Measurements from ENCODE around the gene RPP30. TPM values are rescaled to one million over a fixed set of nuclear protein-coding genes. Genes with fewer than 3 reads are reported as not detected.

RPP30 gene
- 10 to 100 TPM; 58.3 to 62.4 TPM for total RNA-seq
- 91.0 TPM for polyA plus RNA-seq (2013, experiment 1 of 2)
- 75.3 TPM for polyA plus RNA-seq (2013, experiment 2 of 2)
- long read RNA-seq, experiment 1, transcript RPP30-202 (11 exons, 2,589 nt) = major isoform, 17 of 31 reads
- long read RNA-seq, experiment 1, partial matches to known transcripts = 2 of 31 reads
- long read RNA-seq, experiment 1, other reads (novel, unspliced or antisense) = 12 of 31 reads
- long read RNA-seq, experiment 2, transcript RPP30-202 (11 exons, 2,589 nt) = major isoform, 30 of 51 reads
- long read RNA-seq, experiment 2, partial matches to known transcripts = 1 of 51 reads
- long read RNA-seq, experiment 2, other reads (novel, unspliced or antisense) = 19 of 51 reads
- long read RNA-seq, experiment 3, transcript RPP30-202 (11 exons, 2,589 nt) = major isoform, 23 of 49 reads
- long read RNA-seq, experiment 3, partial matches to known transcripts = 4 of 49 reads
- long read RNA-seq, experiment 3, other reads (novel, unspliced or antisense) = 20 of 49 reads
- long read RNA-seq, experiment 4, transcript RPP30-202 (11 exons, 2,589 nt) = major isoform, 98 of 118 reads
- long read RNA-seq, experiment 4, partial matches to known transcripts = 1 of 118 reads
- long read RNA-seq, experiment 4, other reads (novel, unspliced or antisense) = 19 of 118 reads

GRCh38 chr10:90871766-90872647 lies at the start of gene RPP30:
Gene RPP30, plus strand, starts transcription at chr10:90871974. Its CDS starts 13 bp downstream, at chr10:90871987.
- TF ChIP-seq, protein P1, sequence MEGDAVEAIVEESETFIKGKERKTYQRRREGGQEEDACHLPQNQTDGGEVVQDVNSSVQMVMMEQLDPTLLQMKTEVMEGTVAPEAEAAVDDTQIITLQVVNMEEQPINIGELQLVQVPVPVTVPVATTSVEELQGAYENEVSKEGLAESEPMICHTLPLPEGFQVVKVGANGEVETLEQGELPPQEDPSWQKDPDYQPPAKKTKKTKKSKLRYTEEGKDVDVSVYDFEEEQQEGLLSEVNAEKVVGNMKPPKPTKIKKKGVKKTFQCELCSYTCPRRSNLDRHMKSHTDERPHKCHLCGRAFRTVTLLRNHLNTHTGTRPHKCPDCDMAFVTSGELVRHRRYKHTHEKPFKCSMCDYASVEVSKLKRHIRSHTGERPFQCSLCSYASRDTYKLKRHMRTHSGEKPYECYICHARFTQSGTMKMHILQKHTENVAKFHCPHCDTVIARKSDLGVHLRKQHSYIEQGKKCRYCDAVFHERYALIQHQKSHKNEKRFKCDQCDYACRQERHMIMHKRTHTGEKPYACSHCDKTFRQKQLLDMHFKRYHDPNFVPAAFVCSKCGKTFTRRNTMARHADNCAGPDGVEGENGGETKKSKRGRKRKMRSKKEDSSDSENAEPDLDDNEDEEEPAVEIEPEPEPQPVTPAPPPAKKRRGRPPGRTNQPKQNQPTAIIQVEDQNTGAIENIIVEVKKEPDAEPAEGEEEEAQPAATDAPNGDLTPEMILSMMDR (conservative IDR thresholded peaks at IDR 0.05) = no peak
- H3K36me3 Mint-ChIP-seq (ENCODE audit: low read depth) = peaks cover 10% of the 10 kb centered on the region
- Histone ChIP-seq H3K4me3 (ENCODE audit: low read length) (peak within 1 kb of the TSS; percentile 87), H3K9me3 (ENCODE audit: control insufficient read depth, low read length) (peaks cover 15% of the 10 kb centered on the region), H3K9ac (ENCODE audit: extremely low read depth, low read length, poor library complexity, severe bottlenecking) (peak within 1 kb of the TSS; percentile 87), H3K27ac (ENCODE audit: low read depth, low read length) (peak within 1 kb of the TSS; percentile 33), H3K4me1 (ENCODE audit: control insufficient read depth, insufficient read depth, low read length) (no peaks in the 10 kb centered on the region), H3K36me3 (ENCODE audit: control insufficient read depth, insufficient read depth, low read length) (peaks cover 17% of the 10 kb centered on the region), H3K27me3 (ENCODE audit: control insufficient read depth, insufficient read depth, low read length, poor library complexity, severe bottlenecking) (peaks cover 16% of the 10 kb centered on the region)
- peaks cover 15% of the 10 kb centered on the region for H3K4me1 Mint-ChIP-seq
- peak; percentile 96 for DNase-seq
- 1 to 3% methylated on average over 36 to 43 of the region's 43 CpGs for WGBS, 2 experiments (ENCODE audit: insufficient coverage in 1 of 2, insufficient read length in 1 of 2)
- peak within 1 kb of the TSS; percentile 97 for H3K27ac Mint-ChIP-seq
- H3K27me3 Mint-ChIP-seq (ENCODE audit: insufficient read depth) = peaks cover 41% of the 10 kb centered on the region
- peak within 1 kb of the TSS; percentile 97 for H3K4me3 Mint-ChIP-seq
- H3K9me3 Mint-ChIP-seq = peaks cover 11% of the 10 kb centered on the region

- Histone ChIP-seq H3K27me3 (ENCODE audit: control insufficient read depth, insufficient read depth, low read length, poor library complexity, severe bottlenecking) (no peaks in the 10 kb centered on the region), H3K9me3 (ENCODE audit: control insufficient read depth, low read length) (peaks cover 36% of the 10 kb centered on the region), H3K9ac (ENCODE audit: extremely low read depth, low read length, poor library complexity, severe bottlenecking) (no peak overlapping the region), H3K27ac (ENCODE audit: low read depth, low read length) (no peak overlapping the region), H3K4me3 (ENCODE audit: low read length) (no peak overlapping the region), H3K36me3 (ENCODE audit: control insufficient read depth, insufficient read depth, low read length) (no peaks in the 10 kb centered on the region), H3K4me1 (ENCODE audit: control insufficient read depth, insufficient read depth, low read length) (no peaks in the 10 kb centered on the region)
- H3K27me3 Mint-ChIP-seq (ENCODE audit: insufficient read depth) = no peaks in the 10 kb centered on the region
- no peak for DNase-seq
- H3K36me3 Mint-ChIP-seq (ENCODE audit: low read depth) = no peaks in the 10 kb centered on the region
- no peak overlapping the region for H3K4me3 Mint-ChIP-seq
- 91 to 100% methylated on average over 1 of the region's 1 CpG for WGBS, 2 experiments (ENCODE audit: insufficient coverage in 1 of 2, insufficient read length in 1 of 2)
- H3K9me3 Mint-ChIP-seq = peaks cover 13% of the 10 kb centered on the region
- TF ChIP-seq, protein P1 (conservative IDR thresholded peaks at IDR 0.05) = no peak
- H3K4me1 Mint-ChIP-seq = no peaks in the 10 kb centered on the region
- no peak overlapping the region for H3K27ac Mint-ChIP-seq
Observed at GRCh38 chr10:90822508-90822907, 49.3 kb upstream of the RPP30 start.

GRCh38 chr10:90832111-90832510 lies 39.7 kb upstream of the RPP30 start:
- 95 to 96% methylated on average over 10 to 17 of the region's 17 CpGs for WGBS, 2 experiments (ENCODE audit: insufficient coverage in 1 of 2, insufficient read length in 1 of 2)
- H3K9me3 Mint-ChIP-seq = peaks cover 10% of the 10 kb centered on the region
- no peak for DNase-seq
- Histone ChIP-seq H3K4me1 (ENCODE audit: control insufficient read depth, insufficient read depth, low read length) (no peaks in the 10 kb centered on the region), H3K27me3 (ENCODE audit: control insufficient read depth, insufficient read depth, low read length, poor library complexity, severe bottlenecking) (no peaks in the 10 kb centered on the region), H3K4me3 (ENCODE audit: low read length) (no peak overlapping the region), H3K9me3 (ENCODE audit: control insufficient read depth, low read length) (peaks cover 3% of the 10 kb centered on the region), H3K27ac (ENCODE audit: low read depth, low read length) (no peak overlapping the region), H3K36me3 (ENCODE audit: control insufficient read depth, insufficient read depth, low read length) (no peaks in the 10 kb centered on the region), H3K9ac (ENCODE audit: extremely low read depth, low read length, poor library complexity, severe bottlenecking) (no peak overlapping the region)
- H3K4me3 Mint-ChIP-seq = no peak overlapping the region
- peaks cover 3% of the 10 kb centered on the region for H3K27me3 Mint-ChIP-seq (ENCODE audit: insufficient read depth)
- no peaks in the 10 kb centered on the region for H3K36me3 Mint-ChIP-seq (ENCODE audit: low read depth)
- H3K27ac Mint-ChIP-seq = no peak overlapping the region
- TF ChIP-seq, protein P1 (conservative IDR thresholded peaks at IDR 0.05) = no peak
- H3K4me1 Mint-ChIP-seq = no peaks in the 10 kb centered on the region

Data from endodermal cell (in vitro differentiated cells).